Type B pancreatic cell (in vitro differentiated cells): ENCODE results near the gene HCK. TPM values are rescaled to one million over a fixed set of nuclear protein-coding genes. Genes with fewer than 3 reads are reported as not detected.

Experiments used
- DNase-seq: peaks from one replicate; pipeline ENCODE4 v3.0.0; 2021; ENCODE audit warnings: mixed read lengths; ENCODE audit not compliant: unreplicated experiment; ENCODE audit errors: extremely low spot score
- H3K27ac Mint-ChIP-seq: 2 replicates; pipeline ENCODE4 v1.8.0; 2021; ENCODE audit warnings: mild to moderate bottlenecking, mixed read lengths
- H3K27me3 Mint-ChIP-seq: 2 replicates; pipeline ENCODE4 v1.8.0; 2021; ENCODE audit warnings: mixed read lengths
- H3K36me3 Mint-ChIP-seq: 2 replicates; pipeline ENCODE4 v1.8.0; 2021; ENCODE audit warnings: mixed read lengths
- H3K4me1 Mint-ChIP-seq: one replicate; pipeline ENCODE4 v1.8.0; 2021; ENCODE audit warnings: mixed read lengths; ENCODE audit not compliant: unreplicated experiment
- H3K4me3 Mint-ChIP-seq: 2 replicates; pipeline ENCODE4 v1.8.0; 2021; ENCODE audit warnings: mild to moderate bottlenecking, mixed read lengths
- H3K9me3 Mint-ChIP-seq: 2 replicates; pipeline ENCODE4 v1.8.0; 2021; ENCODE audit warnings: mixed read lengths
- CTCF ChIP-seq: fragments of 200-600 bp; sonication (generic); conservative IDR thresholded peaks from 2 replicates; pipeline ENCODE4 v1.5.0; 2021; ENCODE audit warnings: antibody characterized with exemption, mild to moderate bottlenecking
- total RNA-seq: library from RNA; stranded (reverse); gene quantifications from 2 replicates; pipeline ENCODE4 v1.2.1, GENCODE V29; 2021; ENCODE audit warnings: low replicate concordance

Gene HCK
- total RNA-seq, 1 donor from 2014 or later = not detected

- Mint-ChIP-seq H3K9me3 (no peaks in the 10 kb centered on the region), H3K4me1 (no peaks in the 10 kb centered on the region), H3K36me3 (no peaks in the 10 kb centered on the region), H3K4me3 (no peak overlapping the region), H3K27ac (no peak overlapping the region), H3K27me3 (peaks cover 72% of the 10 kb centered on the region)
- DNase-seq = no peak
- no peak for TF ChIP-seq CTCF
Measured at GRCh38 chr20:32036716-32037485, 15.1 kb upstream of the HCK start.

- H3K4me1 Mint-ChIP-seq = no peaks in the 10 kb centered on the region
- H3K27me3 Mint-ChIP-seq = peaks cover 72% of the 10 kb centered on the region
Measured at GRCh38 chr20:32037929-32038328, 14.1 kb upstream of the HCK start.

GRCh38 chr20:32040142-32040953 is 11.7 kb upstream of the HCK start:
- no peaks in the 10 kb centered on the region for H3K4me1 Mint-ChIP-seq
- no peaks in the 10 kb centered on the region for H3K36me3 Mint-ChIP-seq
- DNase-seq = no peak
- H3K9me3 Mint-ChIP-seq = no peaks in the 10 kb centered on the region
- no peak for TF ChIP-seq CTCF
- H3K4me3 Mint-ChIP-seq = no peak overlapping the region
- no peak overlapping the region for H3K27ac Mint-ChIP-seq
- H3K27me3 Mint-ChIP-seq = peaks cover 70% of the 10 kb centered on the region

More at GRCh38 chr20:32037929-32038328, 14.1 kb upstream of the HCK start:
- no peak for DNase-seq
- Mint-ChIP-seq H3K4me3 (no peak overlapping the region), H3K27ac (no peak overlapping the region), H3K36me3 (no peaks in the 10 kb centered on the region), H3K9me3 (no peaks in the 10 kb centered on the region)
- no peak for TF ChIP-seq CTCF

- no peak overlapping the region for H3K4me3 Mint-ChIP-seq
- no peaks in the 10 kb centered on the region for H3K9me3 Mint-ChIP-seq
- no peak for DNase-seq
- H3K27me3 Mint-ChIP-seq = peaks cover 81% of the 10 kb centered on the region
- TF ChIP-seq CTCF = no peak
- H3K27ac Mint-ChIP-seq = no peak overlapping the region
- H3K4me1 Mint-ChIP-seq = no peaks in the 10 kb centered on the region
- H3K36me3 Mint-ChIP-seq = no peaks in the 10 kb centered on the region
Measured at GRCh38 chr20:32045999-32046398, 6.0 kb upstream of the HCK start.

- no peak overlapping the region for H3K4me3 Mint-ChIP-seq
- DNase-seq = no peak
- peaks cover 85% of the 10 kb centered on the region for H3K27me3 Mint-ChIP-seq
- no peak for TF ChIP-seq CTCF
- H3K9me3 Mint-ChIP-seq = no peaks in the 10 kb centered on the region
- H3K4me1 Mint-ChIP-seq = peaks cover 8% of the 10 kb centered on the region
- H3K36me3 Mint-ChIP-seq = peaks cover 7% of the 10 kb centered on the region
- H3K27ac Mint-ChIP-seq = no peak overlapping the region
Measured at GRCh38 chr20:32050324-32050841, 1.7 kb upstream of the HCK start.
